ENCODE measurements around the gene CD6.

CD6 gene

GRCh38 chr11:61021661-61022212 is 50.3 kb downstream of the CD6 start:
- intact Hi-C loops (cut with micrococcal nuclease) = no loop called here
- peaks cover 66% of the 10 kb centered on the region for H3K27me3 Mint-ChIP-seq
- peaks cover 10% of the 10 kb centered on the region for H3K9me3 Mint-ChIP-seq
- H3K27ac Mint-ChIP-seq = no peak overlapping the region
- H3K4me1 Mint-ChIP-seq (ENCODE audit: low read depth) = peaks cover 52% of the 10 kb centered on the region
- H3K36me3 Mint-ChIP-seq (ENCODE audit: low read depth) = no peaks in the 10 kb centered on the region
- H3K4me3 Mint-ChIP-seq = no peak overlapping the region

- Mint-ChIP-seq H3K4me3 (no peak overlapping the region), H3K9me3 (peaks cover 10% of the 10 kb centered on the region), H3K36me3 (ENCODE audit: low read depth) (no peaks in the 10 kb centered on the region), H3K27ac (no peak overlapping the region), H3K27me3 (peaks cover 65% of the 10 kb centered on the region), H3K4me1 (ENCODE audit: low read depth) (peaks cover 60% of the 10 kb centered on the region)
- intact Hi-C loops (cut with micrococcal nuclease) = no loop called here
Measured at GRCh38 chr11:61022311-61023085, 51.0 kb downstream of the CD6 start.

- Mint-ChIP-seq H3K27me3 (peaks cover 64% of the 10 kb centered on the region), H3K4me1 (ENCODE audit: low read depth) (peaks cover 68% of the 10 kb centered on the region), H3K9me3 (peaks cover 10% of the 10 kb centered on the region), H3K27ac (no peak overlapping the region), H3K4me3 (no peak overlapping the region), H3K36me3 (ENCODE audit: low read depth) (no peaks in the 10 kb centered on the region)
- intact Hi-C loops (cut with micrococcal nuclease) = no loop called here
Measured at GRCh38 chr11:61023086-61023965, 51.8 kb downstream of the CD6 start.

GRCh38 chr11:61023966-61024295 is 52.5 kb downstream of the CD6 start:
- Mint-ChIP-seq H3K27ac (no peak overlapping the region), H3K27me3 (peaks cover 62% of the 10 kb centered on the region), H3K36me3 (ENCODE audit: low read depth) (no peaks in the 10 kb centered on the region), H3K9me3 (peaks cover 10% of the 10 kb centered on the region), H3K4me3 (no peak overlapping the region), H3K4me1 (ENCODE audit: low read depth) (peaks cover 73% of the 10 kb centered on the region)
- intact Hi-C loops (cut with micrococcal nuclease) = no loop called here

- H3K4me1 Mint-ChIP-seq (ENCODE audit: low read depth) = peaks cover 79% of the 10 kb centered on the region
- no peaks in the 10 kb centered on the region for H3K36me3 Mint-ChIP-seq (ENCODE audit: low read depth)
- H3K27ac Mint-ChIP-seq = peak overlapping the region; percentile 5
- intact Hi-C loops (cut with micrococcal nuclease) = loop anchor here (5.0 kb wide), 1 partner anchor 188 kb away; no protein-coding TSS in a partner anchor
- peaks cover 7% of the 10 kb centered on the region for H3K9me3 Mint-ChIP-seq
- H3K4me3 Mint-ChIP-seq = no peak overlapping the region
- peaks cover 63% of the 10 kb centered on the region for H3K27me3 Mint-ChIP-seq
Measured at GRCh38 chr11:61024938-61025820, 53.7 kb downstream of the CD6 start.

GRCh38 chr11:61025821-61026120 is 54.3 kb downstream of the CD6 start:
- H3K27ac Mint-ChIP-seq = no peak overlapping the region
- H3K4me3 Mint-ChIP-seq = no peak overlapping the region
- intact Hi-C loops (cut with micrococcal nuclease) = loop anchor here (5.0 kb wide), 1 partner anchor 188 kb away; no protein-coding TSS in a partner anchor
- H3K27me3 Mint-ChIP-seq = peaks cover 58% of the 10 kb centered on the region
- peaks cover 1% of the 10 kb centered on the region for H3K9me3 Mint-ChIP-seq
- H3K36me3 Mint-ChIP-seq (ENCODE audit: low read depth) = no peaks in the 10 kb centered on the region
- H3K4me1 Mint-ChIP-seq (ENCODE audit: low read depth) = peaks cover 73% of the 10 kb centered on the region

- H3K27ac Mint-ChIP-seq = peak overlapping the region; percentile 38
- peaks cover 67% of the 10 kb centered on the region for H3K4me1 Mint-ChIP-seq (ENCODE audit: low read depth)
- no peak overlapping the region for H3K4me3 Mint-ChIP-seq
- no peaks in the 10 kb centered on the region for H3K9me3 Mint-ChIP-seq
- peaks cover 54% of the 10 kb centered on the region for H3K27me3 Mint-ChIP-seq
- no peaks in the 10 kb centered on the region for H3K36me3 Mint-ChIP-seq (ENCODE audit: low read depth)
- intact Hi-C loops (cut with micrococcal nuclease) = loop anchor here (5.0 kb wide), 1 partner anchor 189 kb away; no protein-coding TSS in a partner anchor
Measured at GRCh38 chr11:61026121-61027031, 54.9 kb downstream of the CD6 start.

GRCh38 chr11:61027141-61027840 is 55.8 kb downstream of the CD6 start:
- Mint-ChIP-seq H3K36me3 (ENCODE audit: low read depth) (no peaks in the 10 kb centered on the region), H3K9me3 (no peaks in the 10 kb centered on the region), H3K27me3 (peaks cover 51% of the 10 kb centered on the region), H3K27ac (peak overlapping the region; percentile 38), H3K4me1 (ENCODE audit: low read depth) (peaks cover 58% of the 10 kb centered on the region), H3K4me3 (no peak overlapping the region)
- intact Hi-C loops (cut with micrococcal nuclease) = loop anchor here (5.0 kb wide), 1 partner anchor 190 kb away; no protein-coding TSS in a partner anchor

GRCh38 chr11:61028135-61028729 is 56.8 kb downstream of the CD6 start:
- Mint-ChIP-seq H3K9me3 (no peaks in the 10 kb centered on the region), H3K27ac (peak overlapping the region; percentile 38), H3K4me3 (no peak overlapping the region), H3K36me3 (ENCODE audit: low read depth) (no peaks in the 10 kb centered on the region), H3K27me3 (peaks cover 44% of the 10 kb centered on the region), H3K4me1 (ENCODE audit: low read depth) (peaks cover 49% of the 10 kb centered on the region)
- intact Hi-C loops (cut with micrococcal nuclease) = loop anchor here (5.0 kb wide), 1 partner anchor 191 kb away; no protein-coding TSS in a partner anchor

GRCh38 chr11:61032824-61033223 is 61.3 kb downstream of the CD6 start:
- H3K27ac Mint-ChIP-seq = no peak overlapping the region
- H3K4me1 Mint-ChIP-seq (ENCODE audit: low read depth) = peaks cover 17% of the 10 kb centered on the region

GRCh38 chr11:61033417-61033816 is 61.9 kb downstream of the CD6 start:
- H3K27ac Mint-ChIP-seq = no peak overlapping the region
- H3K4me1 Mint-ChIP-seq (ENCODE audit: low read depth) = peaks cover 11% of the 10 kb centered on the region
- H3K4me3 Mint-ChIP-seq = no peak overlapping the region
- H3K27me3 Mint-ChIP-seq = peaks cover 18% of the 10 kb centered on the region
- intact Hi-C loops (cut with micrococcal nuclease) = no loop called here
- no peaks in the 10 kb centered on the region for H3K9me3 Mint-ChIP-seq
- no peaks in the 10 kb centered on the region for H3K36me3 Mint-ChIP-seq (ENCODE audit: low read depth)

More at GRCh38 chr11:61032824-61033223, 61.3 kb downstream of the CD6 start:
- intact Hi-C loops (cut with micrococcal nuclease) = no loop called here
- Mint-ChIP-seq H3K9me3 (no peaks in the 10 kb centered on the region), H3K27me3 (peaks cover 24% of the 10 kb centered on the region), H3K36me3 (ENCODE audit: low read depth) (no peaks in the 10 kb centered on the region), H3K4me3 (no peak overlapping the region)

- Mint-ChIP-seq H3K9me3 (no peaks in the 10 kb centered on the region), H3K36me3 (ENCODE audit: low read depth) (no peaks in the 10 kb centered on the region), H3K4me1 (ENCODE audit: low read depth) (peaks cover 5% of the 10 kb centered on the region), H3K27ac (no peak overlapping the region), H3K27me3 (peaks cover 17% of the 10 kb centered on the region), H3K4me3 (no peak overlapping the region)
- intact Hi-C loops (cut with micrococcal nuclease) = no loop called here
Measured at GRCh38 chr11:61034111-61034510, 62.6 kb downstream of the CD6 start.

All from dendritic cell treated with granulocyte-macrophage colony-stimulating factor and Interleukin-4, amounts not matched to agents 40 ng/mL and 50 ng/mL, for 4 days (primary cell).